OCI-LY7 (cell line): ENCODE results near the gene C4BPA. TPM values are rescaled to one million over a fixed set of nuclear protein-coding genes. Genes with fewer than 3 reads are reported as not detected.

Experiments
- BruUV-seq: library from RNA; stranded (reverse); fragments of 400-500 nt; replicated peaks from 2 replicates; lab custom pipeline; 2021; lab: Mats Ljungman, UMichigan
- CTCF ChIA-PET: fragments of 300-600 bp; sonication (Branson Sonifier 250); formaldehyde crosslinking; loops from one replicate; lab custom pipeline; 2022; ENCODE audit warnings: antibody characterized with exemption; ENCODE audit not compliant: unreplicated experiment; lab: Charles Lee
- POLR2A ChIA-PET: fragments of 300-600 bp; sonication (Branson Sonifier 250); formaldehyde crosslinking; loops from one replicate; lab custom pipeline; 2022; ENCODE audit warnings: antibody characterized with exemption; lab: Charles Lee
- DNase-seq: peaks from one replicate; pipeline ENCODE4 v3.0.0-alpha.2; 2015; ENCODE audit warnings: low spot score
- H2AFZ ChIP-seq: fragments of 200-600 bp; sonication (generic), shearing (Covaris generic); 2 replicates; pipeline ENCODE4 v1.6.1; 2014; ENCODE audit warnings: mild to moderate bottlenecking, antibody characterized with exemption, low read length, moderate library complexity
- H3K27ac ChIP-seq: fragments of 200-600 bp; sonication (generic); 2 replicates; pipeline ENCODE4 v1.5.1; 2014; ENCODE audit warnings: mixed run types, low read depth, mild to moderate bottlenecking, moderate library complexity, low read length, inconsistent platforms; ENCODE audit not compliant: poor library complexity, severe bottlenecking
- H3K36me3 ChIP-seq: fragments of 200-600 bp; sonication (generic); 2 replicates; pipeline ENCODE4 v1.6.1; 2014; ENCODE audit warnings: mild to moderate bottlenecking, antibody characterized with exemption, low read length, moderate library complexity, mixed read lengths; ENCODE audit not compliant: insufficient read depth
- H3K4me1 ChIP-seq: fragments of 200-600 bp; sonication (generic); 2 replicates; pipeline ENCODE4 v1.5.1; 2014; ENCODE audit warnings: mild to moderate bottlenecking, low read length; ENCODE audit not compliant: insufficient read depth, poor library complexity, severe bottlenecking
- H3K4me2 ChIP-seq: fragments of 200-600 bp; sonication (generic); 2 replicates; pipeline ENCODE4 v1.6.1; 2014; ENCODE audit warnings: mild to moderate bottlenecking, low read length
- H3K4me3 ChIP-seq: fragments of 200-600 bp; sonication (generic); 2 replicates; pipeline ENCODE4 v1.5.1; 2014; ENCODE audit warnings: mild to moderate bottlenecking, low read depth, low read length; ENCODE audit not compliant: poor library complexity, severe bottlenecking
- H3K79me2 ChIP-seq: fragments of 200-600 bp; sonication (generic); 2 replicates; pipeline ENCODE4 v1.6.1; 2016; ENCODE audit warnings: low read depth, mild to moderate bottlenecking, low read length, moderate library complexity, mixed read lengths; ENCODE audit not compliant: insufficient read depth
- H3K9me2 ChIP-seq: fragments of 200-600 bp; sonication (generic); 2 replicates; pipeline ENCODE4 v1.6.1; 2016; ENCODE audit warnings: mild to moderate bottlenecking, low read length, mixed read lengths; ENCODE audit not compliant: insufficient read depth
- H3K9me3 ChIP-seq: fragments of 200-600 bp; sonication (generic); 2 replicates; pipeline ENCODE4 v1.6.1; 2014; ENCODE audit warnings: mild to moderate bottlenecking, mixed run types, low read length, mixed read lengths
- H4K20me1 ChIP-seq: fragments of 200-600 bp; sonication (generic); 2 replicates; pipeline ENCODE4 v1.6.1; 2014; ENCODE audit warnings: mild to moderate bottlenecking, antibody characterized with exemption, low read length, moderate library complexity, mixed read lengths; ENCODE audit not compliant: insufficient read depth
- EZH2phosphoT487 ChIP-seq: fragments of 200-600 bp; sonication (generic); IDR thresholded peaks from 2 replicates; pipeline ENCODE4 v1.6.1; 2018; ENCODE audit warnings: low read depth, borderline replicate concordance, mild to moderate bottlenecking, mixed run types, antibody characterized with exemption, low read length, moderate library complexity, mixed read lengths
- intact Hi-C: fragments of 100-400 bp; cut with micrococcal nuclease; formaldehyde crosslinking; loops from one replicate; pipeline ENCODE4 v1.10.0; 2022; ENCODE audit not compliant: unreplicated experiment
- total RNA-seq, 2 experiments: library from RNA; depleted of rRNA in 1 of 2; stranded (reverse); fragments of >200 nt in 1 of 2; shearing (Covaris generic) in 1 of 2; gene quantifications; 2 replicates each; pipeline ENCODE4 v1.2.3, GENCODE V29; 2014 to 2022
- TF ChIP-seq, protein P1 (sequence below): fragments of 200-600 bp; sonication (generic); conservative IDR thresholded peaks from 2 replicates; pipeline ENCODE4 v1.5.1; 2014; ENCODE audit warnings: mild to moderate bottlenecking, antibody characterized with exemption, low read length, moderate library complexity, mixed read lengths

Gene C4BPA
- total RNA-seq, 2 experiments from 2014 or later = not detected

DNA sequence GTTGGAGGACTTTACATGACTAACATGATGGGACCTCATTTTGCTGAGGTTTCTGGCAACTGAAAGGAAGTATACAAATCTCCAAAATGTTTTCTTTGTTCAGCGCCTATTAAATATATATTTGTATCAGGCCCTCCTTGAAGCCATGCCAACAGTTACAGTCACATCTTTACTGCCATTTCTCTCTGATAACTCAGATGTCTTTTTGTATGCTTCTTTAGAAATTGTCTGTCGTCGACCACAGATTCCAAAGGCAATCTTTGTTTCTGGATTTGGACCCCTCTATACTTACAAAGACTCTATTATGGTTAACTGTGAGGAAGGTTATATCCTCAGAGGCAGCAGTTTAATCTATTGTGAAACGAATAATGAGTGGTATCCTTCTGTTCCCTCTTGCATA, 69.4 kb downstream of the C4BPA start:
- H3K9me2 ChIP-seq = no peaks in the 10 kb centered on the region
- H3K4me1 ChIP-seq = no peaks in the 10 kb centered on the region
- intact Hi-C loops = no loop called here
- no peak for DNase-seq
- H3K36me3 ChIP-seq = no peaks in the 10 kb centered on the region
- no peaks in the 10 kb centered on the region for H3K9me3 ChIP-seq
- no peak overlapping the region for H2AFZ ChIP-seq
- H3K79me2 ChIP-seq = no peaks in the 10 kb centered on the region
- H3K27ac ChIP-seq = no peak overlapping the region
- H3K4me3 ChIP-seq = no peak overlapping the region
- POLR2A ChIA-PET = no interaction called here
- CTCF ChIA-PET = no interaction called here
- no peak overlapping the region for H3K4me2 ChIP-seq
- TF ChIP-seq EZH2phosphoT487 = no peak
- TF ChIP-seq, protein P1, sequence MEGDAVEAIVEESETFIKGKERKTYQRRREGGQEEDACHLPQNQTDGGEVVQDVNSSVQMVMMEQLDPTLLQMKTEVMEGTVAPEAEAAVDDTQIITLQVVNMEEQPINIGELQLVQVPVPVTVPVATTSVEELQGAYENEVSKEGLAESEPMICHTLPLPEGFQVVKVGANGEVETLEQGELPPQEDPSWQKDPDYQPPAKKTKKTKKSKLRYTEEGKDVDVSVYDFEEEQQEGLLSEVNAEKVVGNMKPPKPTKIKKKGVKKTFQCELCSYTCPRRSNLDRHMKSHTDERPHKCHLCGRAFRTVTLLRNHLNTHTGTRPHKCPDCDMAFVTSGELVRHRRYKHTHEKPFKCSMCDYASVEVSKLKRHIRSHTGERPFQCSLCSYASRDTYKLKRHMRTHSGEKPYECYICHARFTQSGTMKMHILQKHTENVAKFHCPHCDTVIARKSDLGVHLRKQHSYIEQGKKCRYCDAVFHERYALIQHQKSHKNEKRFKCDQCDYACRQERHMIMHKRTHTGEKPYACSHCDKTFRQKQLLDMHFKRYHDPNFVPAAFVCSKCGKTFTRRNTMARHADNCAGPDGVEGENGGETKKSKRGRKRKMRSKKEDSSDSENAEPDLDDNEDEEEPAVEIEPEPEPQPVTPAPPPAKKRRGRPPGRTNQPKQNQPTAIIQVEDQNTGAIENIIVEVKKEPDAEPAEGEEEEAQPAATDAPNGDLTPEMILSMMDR = no peak
- H4K20me1 ChIP-seq = no peaks in the 10 kb centered on the region
- no TSS peak for BruUV-seq

DNA sequence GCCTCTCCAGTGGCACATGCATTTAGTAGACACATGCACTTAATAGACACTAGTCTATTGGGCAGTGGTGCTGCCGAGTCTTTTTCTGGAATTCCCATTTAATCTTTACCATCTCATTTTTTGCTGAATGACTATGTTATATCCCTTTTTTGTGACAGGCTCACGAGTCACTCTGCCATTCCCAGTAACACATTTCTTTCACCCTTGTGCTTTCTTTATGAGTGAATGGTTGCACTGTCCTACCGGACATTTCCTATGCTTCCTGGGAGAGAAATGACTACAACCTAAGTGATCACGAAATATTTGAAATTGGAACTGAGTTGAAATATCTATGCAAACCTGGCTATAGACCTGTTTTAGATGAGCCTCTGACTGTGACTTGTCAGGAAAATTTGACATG, 70.9 kb downstream of the C4BPA start:
- Histone ChIP-seq H3K79me2 (no peaks in the 10 kb centered on the region), H3K9me3 (no peaks in the 10 kb centered on the region), H3K4me2 (no peak overlapping the region), H3K4me1 (no peaks in the 10 kb centered on the region), H3K9me2 (no peaks in the 10 kb centered on the region), H2AFZ (no peak overlapping the region), H3K4me3 (no peak overlapping the region), H3K27ac (no peak overlapping the region), H4K20me1 (no peaks in the 10 kb centered on the region), H3K36me3 (no peaks in the 10 kb centered on the region)
- intact Hi-C loops = no loop called here
- POLR2A ChIA-PET = no interaction called here
- CTCF ChIA-PET = no interaction called here
- no peak for TF ChIP-seq EZH2phosphoT487
- TF ChIP-seq, protein P1 = no peak
- BruUV-seq = no TSS peak
- DNase-seq = no peak

DNA sequence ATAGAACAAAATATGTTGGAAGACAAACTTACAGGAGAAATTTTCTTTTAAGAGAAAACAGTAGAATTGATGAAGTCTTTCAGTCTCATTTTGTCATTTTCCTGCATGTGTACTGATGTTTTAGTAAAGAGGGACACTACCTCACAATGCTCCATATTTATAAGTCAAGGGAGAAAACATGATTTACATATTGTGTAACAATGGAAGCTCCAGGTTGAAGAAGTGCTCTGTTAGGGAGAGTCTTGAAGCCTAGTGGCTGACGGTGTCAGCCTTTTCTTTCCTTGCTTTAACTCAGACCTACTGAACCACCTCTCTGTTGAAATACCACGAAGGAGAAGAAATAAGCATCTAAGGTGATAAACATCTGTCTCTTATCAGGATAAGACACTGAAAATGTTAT, 75.0 kb downstream of the C4BPA start:
- no peak for DNase-seq
- H3K4me3 ChIP-seq = no peak overlapping the region
- intact Hi-C loops = no loop called here
- CTCF ChIA-PET = no interaction called here
- H4K20me1 ChIP-seq = no peaks in the 10 kb centered on the region
- POLR2A ChIA-PET = interaction anchor here (0.7 kb wide), 1 partner anchor 196 kb away, joined by 3 read pairs; no protein-coding TSS in a partner anchor
- no peaks in the 10 kb centered on the region for H3K9me2 ChIP-seq
- H3K4me2 ChIP-seq = no peak overlapping the region
- BruUV-seq = no TSS peak
- no peaks in the 10 kb centered on the region for H3K9me3 ChIP-seq
- no peak overlapping the region for H3K27ac ChIP-seq
- H3K79me2 ChIP-seq = no peaks in the 10 kb centered on the region
- TF ChIP-seq EZH2phosphoT487 = no peak
- TF ChIP-seq, protein P1 = no peak
- H2AFZ ChIP-seq = no peak overlapping the region
- no peaks in the 10 kb centered on the region for H3K36me3 ChIP-seq
- no peaks in the 10 kb centered on the region for H3K4me1 ChIP-seq
